GM04503 (cell line): Measurements from ENCODE around the gene PYDC1.
"Not testable (repeated sequence)": the region's sequence is repeated elsewhere in the genome, so short reads cannot be mapped to it uniquely, and the experiment has no call there.

Experiments
- DNase-seq: peaks from one replicate; pipeline ENCODE4 v3.0.0-alpha.2; 2012; ENCODE audit warnings: low read depth

PYDC1 gene

GRCh38 chr16:31221357-31222160 lies 4.6 kb upstream of the PYDC1 start:
- DNase-seq, result no peak

GRCh38 chr16:31219154-31219741 lies 2.3 kb upstream of the PYDC1 start:
- DNase-seq, result no peak

GRCh38 chr16:31217136-31217530 lies 198 bp upstream of the PYDC1 start:
- no peak for DNase-seq

GRCh38 chr16:31215287-31216162 lies 1.4 kb downstream of the PYDC1 start:
- DNase-seq, result no peak

- no peak for DNase-seq
Measured at GRCh38 chr16:31214708-31215286, 2.1 kb downstream of the PYDC1 start.

GRCh38 chr16:31213877-31214707 lies 2.8 kb downstream of the PYDC1 start, which contains the start of gene TRIM72:
Gene TRIM72 (plus strand): TSS chr16:31214119. CDS start chr16:31214739, 620 bp downstream.
- DNase-seq, result no peak

GRCh38 chr16:31213342-31213741 lies 3.6 kb downstream of the PYDC1 start:
- no peak for DNase-seq

- DNase-seq, result no peak
Measured at GRCh38 chr16:31206776-31207175, 10.2 kb downstream of the PYDC1 start.

GRCh38 chr16:31204871-31205666 lies 11.9 kb downstream of the PYDC1 start:
- DNase-seq, result no peak

- DNase-seq, result no peak
Measured at GRCh38 chr16:31202414-31203375, 14.2 kb downstream of the PYDC1 start, which contains the start of gene PYCARD. Gene PYCARD (minus strand): TSS chr16:31202760. CDS start chr16:31202690, 70 bp downstream.

GRCh38 chr16:31201582-31202413 lies 15.1 kb downstream of the PYDC1 start:
- no peak for DNase-seq

- DNase-seq, result no peak
Measured at GRCh38 chr16:31200821-31201568, 15.9 kb downstream of the PYDC1 start.

GRCh38 chr16:31200111-31200510 lies 16.8 kb downstream of the PYDC1 start:
- not testable (repeated sequence) for DNase-seq

- DNase-seq, result no peak
Measured at GRCh38 chr16:31199430-31200041, 17.4 kb downstream of the PYDC1 start.

- no peak for DNase-seq
Measured at GRCh38 chr16:31198207-31198882, 18.6 kb downstream of the PYDC1 start.

GRCh38 chr16:31196324-31197088 lies 20.4 kb downstream of the PYDC1 start:
- no peak for DNase-seq
